HK-2 (cell line): ENCODE measurements around the gene UBAP2.
A peak's percentile ranks its signal among the peaks of the same experiment; 100 is the strongest.

Source experiments
- DNase-seq: peaks from one replicate; pipeline ENCODE4 v3.0.0-alpha.2; 2018; ENCODE audit not compliant: unreplicated experiment

The UBAP2 gene, protein sequence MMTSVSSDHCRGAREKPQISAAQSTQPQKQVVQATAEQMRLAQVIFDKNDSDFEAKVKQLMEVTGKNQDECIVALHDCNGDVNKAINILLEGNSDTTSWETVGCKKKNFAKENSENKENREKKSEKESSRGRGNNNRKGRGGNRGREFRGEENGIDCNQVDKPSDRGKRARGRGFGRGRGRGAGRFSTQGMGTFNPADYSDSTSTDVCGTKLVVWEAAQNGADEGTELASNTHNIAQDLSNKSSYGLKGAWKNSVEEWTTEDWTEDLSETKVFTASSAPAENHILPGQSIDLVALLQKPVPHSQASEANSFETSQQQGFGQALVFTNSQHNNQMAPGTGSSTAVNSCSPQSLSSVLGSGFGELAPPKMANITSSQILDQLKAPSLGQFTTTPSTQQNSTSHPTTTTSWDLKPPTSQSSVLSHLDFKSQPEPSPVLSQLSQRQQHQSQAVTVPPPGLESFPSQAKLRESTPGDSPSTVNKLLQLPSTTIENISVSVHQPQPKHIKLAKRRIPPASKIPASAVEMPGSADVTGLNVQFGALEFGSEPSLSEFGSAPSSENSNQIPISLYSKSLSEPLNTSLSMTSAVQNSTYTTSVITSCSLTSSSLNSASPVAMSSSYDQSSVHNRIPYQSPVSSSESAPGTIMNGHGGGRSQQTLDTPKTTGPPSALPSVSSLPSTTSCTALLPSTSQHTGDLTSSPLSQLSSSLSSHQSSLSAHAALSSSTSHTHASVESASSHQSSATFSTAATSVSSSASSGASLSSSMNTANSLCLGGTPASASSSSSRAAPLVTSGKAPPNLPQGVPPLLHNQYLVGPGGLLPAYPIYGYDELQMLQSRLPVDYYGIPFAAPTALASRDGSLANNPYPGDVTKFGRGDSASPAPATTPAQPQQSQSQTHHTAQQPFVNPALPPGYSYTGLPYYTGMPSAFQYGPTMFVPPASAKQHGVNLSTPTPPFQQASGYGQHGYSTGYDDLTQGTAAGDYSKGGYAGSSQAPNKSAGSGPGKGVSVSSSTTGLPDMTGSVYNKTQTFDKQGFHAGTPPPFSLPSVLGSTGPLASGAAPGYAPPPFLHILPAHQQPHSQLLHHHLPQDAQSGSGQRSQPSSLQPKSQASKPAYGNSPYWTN

DNA sequence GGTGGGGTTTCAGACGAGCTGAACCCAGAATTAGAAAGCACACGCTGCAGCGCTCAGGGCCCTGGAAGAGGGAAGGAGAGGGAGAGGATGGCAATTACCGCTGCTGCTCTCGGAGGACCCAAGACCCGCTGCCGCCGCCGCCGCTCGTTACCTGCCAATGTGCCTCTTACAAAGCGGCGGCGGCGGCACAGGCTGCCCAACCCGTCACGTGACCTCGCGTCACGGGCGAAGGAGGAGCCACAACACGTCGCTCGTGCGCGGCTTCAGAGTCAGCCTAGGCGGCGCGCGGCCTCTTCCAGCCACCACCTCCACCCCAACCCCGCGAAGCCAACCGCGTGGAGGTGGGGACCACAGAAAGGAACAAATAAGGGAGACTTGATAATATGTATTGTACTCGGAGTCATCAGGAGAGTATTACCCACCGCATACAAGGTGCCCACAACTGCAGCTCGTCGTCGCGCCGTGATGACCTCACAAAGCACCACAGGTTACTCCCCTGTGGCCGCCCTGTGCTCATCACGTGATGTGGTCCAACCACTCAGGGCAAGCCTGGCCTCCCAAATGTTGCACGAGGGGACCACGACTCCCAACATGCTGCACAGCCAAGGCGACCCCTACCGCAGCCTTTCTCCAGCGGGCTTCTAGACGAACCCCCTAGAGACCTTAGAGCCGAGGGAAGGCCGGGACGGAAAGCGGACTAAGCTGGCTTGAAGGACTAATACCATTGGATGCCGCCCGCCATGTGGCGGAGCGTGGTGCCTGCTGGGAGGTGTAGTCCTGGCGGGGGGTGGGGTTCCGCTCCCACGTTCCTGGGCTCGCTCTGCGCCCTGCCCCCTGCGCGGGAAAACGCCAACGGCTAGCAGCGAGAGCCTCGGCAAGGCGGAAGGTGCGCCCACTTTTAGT lies at the start of gene UBAP2:
UBAP2 (minus strand) TSS at position 161 of the 903 bp plus-strand sequence. CDS start 31,739 bp downstream, outside the sequence.
- DNase-seq, result peak; percentile 91

DNA sequence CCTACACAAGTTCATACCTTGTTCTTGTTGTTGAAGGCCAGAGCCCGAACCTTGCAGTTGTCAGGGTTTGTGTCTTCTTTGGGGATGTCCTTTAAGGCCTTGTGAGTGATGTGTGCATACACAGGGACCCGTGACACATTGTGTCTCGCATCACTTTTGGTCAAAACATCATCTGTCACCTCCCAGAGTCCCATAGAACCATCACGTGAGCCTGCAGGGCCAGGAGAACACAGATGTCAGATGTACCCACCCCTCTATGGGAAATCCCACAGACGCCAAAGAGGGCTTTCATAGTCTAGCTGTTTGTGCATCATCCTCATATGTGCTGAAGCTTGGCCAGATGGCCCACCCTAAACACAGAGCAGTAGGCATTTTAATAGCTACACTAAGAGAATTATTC lies 49.6 kb upstream of the UBAP2 start:
- DNase-seq, result no peak

DNA sequence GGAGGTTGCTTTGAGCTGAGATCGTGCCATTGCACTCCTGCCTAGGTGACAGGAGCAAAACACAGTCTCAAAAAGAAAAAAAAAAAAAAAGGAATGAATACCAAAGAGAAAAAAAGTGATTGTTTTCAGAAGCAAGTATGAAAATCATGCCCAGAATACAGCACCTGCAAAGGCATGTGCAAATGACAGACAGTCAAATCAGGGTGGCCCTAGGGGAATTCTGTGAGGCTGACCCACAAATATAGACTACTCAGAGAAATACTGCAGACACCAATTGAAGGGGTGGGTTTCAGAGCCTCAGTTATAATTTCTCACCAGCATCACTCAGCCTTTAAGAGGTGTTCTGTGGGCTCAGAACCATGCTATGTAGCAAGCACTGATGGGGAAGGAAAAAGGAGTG lies 49.2 kb upstream of the UBAP2 start:
- no peak for DNase-seq

DNA sequence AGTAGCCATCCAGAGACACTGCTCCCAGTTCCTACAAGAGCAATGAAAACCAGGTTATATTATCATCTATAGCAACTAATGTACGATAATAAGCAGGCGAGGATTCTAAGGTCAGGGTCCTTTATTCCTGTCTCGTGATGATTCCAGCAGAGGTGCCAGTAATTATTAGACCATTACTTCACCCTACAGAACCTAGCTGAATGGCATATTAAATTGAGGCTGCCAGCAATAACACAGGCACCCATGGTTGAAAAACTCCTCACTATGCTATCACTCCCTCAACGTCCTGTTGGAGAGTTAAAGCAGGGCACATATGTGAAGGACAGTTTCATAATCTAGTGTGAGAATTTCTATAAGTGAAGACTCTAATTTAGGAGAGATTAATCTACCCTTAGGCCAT lies 48.1 kb upstream of the UBAP2 start:
- DNase-seq, result no peak

DNA sequence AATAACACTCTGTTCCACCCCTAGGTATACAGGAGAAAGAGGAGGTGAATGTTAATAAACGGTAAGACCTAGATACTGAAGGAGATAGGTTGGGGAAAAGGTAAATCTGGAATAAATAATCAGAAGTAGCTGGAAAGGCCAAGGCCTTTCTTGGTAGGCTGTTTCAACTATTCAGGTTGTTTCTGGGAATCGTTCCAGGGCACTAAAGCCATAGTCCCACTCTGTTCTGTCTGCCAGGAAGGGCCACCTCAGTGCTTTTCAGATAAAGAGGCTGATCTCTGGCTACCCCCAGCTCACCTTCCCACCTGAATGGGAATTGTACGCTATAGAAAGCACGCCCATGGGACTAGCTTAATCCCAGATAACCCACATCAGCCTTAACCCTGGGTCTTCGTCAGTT lies 44.9 kb upstream of the UBAP2 start:
- DNase-seq, result no peak

DNA sequence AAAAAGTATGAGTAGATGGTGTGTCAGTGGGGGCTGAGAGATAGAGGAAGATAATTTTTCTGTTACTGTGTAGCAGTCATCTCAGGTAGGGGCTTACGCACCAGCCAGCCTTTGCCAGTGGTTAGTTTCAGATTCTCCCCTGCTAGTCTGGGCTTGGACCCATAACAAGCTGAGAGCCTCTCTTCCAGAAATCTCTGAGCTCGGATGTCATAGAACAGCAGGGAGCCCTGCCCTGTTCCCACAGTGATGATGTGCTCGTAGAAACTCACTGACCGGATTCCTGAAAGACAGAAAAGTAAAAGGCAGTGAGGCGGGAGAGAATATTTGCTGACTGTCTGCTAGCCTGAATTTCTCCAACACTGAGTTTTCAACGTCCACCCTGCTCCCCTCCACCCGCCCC lies 40.6 kb upstream of the UBAP2 start:
- no peak for DNase-seq

DNA sequence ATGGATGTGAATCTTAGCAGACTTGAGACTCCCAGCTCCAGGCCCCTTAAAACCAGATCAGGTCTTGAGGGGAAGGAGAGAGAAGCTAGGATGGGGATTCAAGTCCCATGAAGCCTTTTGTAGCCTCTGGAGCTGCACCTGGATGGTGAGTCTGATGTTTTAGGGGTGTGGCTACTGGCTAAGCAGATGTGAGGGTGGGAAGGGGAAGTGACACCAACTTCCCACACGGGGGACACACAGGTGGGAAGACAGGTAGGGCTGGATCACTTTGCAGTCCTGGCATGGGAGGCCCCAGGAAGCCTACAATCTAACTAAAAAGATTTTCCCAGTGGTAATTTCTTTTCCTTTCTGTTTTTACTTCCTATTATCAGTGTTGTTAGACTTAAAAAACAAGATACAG lies 38.7 kb upstream of the UBAP2 start:
- DNase-seq, result no peak

DNA sequence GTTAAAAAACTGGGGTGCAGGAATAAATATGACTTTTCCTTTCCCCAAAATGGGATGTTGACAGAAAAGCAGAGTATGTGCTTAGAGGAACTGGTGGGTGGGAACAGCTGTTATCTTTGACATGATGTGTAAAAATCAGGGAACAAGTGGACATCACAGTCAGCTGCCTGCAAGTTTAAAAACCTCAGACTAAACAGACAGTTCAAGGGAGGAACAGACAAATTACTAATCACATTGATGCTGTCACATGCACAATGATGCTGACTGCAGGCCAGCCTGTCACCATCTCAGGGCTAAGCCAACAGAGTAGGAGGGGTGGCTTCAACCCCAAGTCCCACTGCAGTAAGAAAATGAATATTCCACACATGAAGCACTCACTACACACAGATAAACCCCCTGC lies 38.2 kb upstream of the UBAP2 start:
- DNase-seq, result no peak

DNA sequence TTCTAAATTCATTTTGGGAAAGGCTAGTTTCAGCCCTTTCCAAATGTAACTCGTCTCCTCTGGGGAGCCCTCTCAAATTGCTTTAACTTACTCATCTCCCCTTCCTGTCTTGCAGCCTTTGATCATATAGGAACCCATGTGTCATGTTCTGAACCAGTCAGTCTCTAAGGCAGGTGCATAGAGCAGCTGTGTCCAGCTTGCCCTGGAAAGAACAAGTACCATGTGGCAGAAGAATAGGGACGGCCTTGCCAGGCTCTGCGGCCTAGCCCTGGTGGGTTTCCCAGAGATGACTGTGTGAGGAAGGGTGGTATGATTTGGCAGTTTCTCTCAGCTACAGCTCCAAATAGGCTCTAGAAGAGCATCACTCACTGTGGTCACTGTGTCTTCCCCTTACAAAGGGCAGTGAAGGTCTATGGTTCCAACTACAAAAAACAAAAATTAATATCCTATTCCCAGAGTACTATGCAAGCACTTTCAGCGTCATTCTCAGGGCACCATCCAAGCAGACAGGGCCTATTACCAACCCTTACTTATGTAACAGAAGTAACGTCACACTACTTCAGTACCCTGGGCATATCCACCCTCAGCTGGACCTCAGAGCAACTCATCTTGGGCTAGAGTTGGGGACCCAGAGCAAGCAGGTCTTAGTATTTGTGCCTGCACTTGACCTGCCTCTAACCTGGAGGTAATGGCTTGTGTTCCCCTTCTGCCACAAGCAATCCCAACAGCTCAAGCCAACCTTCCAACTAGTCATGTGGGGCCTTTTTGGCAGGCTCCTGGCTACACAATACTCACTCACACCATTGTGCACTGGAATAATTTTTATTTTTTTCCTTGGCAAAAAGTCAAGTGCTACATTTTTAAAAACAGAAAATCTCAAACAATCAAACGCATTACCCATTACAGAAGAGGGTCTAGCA lies 37.2 kb upstream of the UBAP2 start:
- no peak for DNase-seq

DNA sequence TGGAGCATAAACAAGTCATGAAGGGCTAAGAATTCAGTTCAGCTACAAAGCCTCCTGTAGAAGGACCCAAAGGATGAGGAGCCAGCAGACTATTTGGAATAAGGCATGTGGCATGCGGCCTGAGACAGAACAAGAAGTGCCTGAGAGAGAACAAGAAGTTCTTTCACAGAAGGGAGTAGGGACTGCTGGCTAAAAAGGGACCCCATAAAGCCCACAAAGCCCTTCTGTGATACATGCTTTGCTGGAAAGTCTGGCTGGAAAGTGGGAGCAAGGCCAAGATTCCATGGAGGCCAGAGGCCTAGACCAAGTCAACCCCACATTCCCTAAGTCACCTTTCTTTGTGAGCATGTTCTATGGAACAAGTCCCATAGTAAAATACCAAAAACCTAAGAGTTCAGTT lies 35.9 kb upstream of the UBAP2 start:
- DNase-seq, result no peak

DNA sequence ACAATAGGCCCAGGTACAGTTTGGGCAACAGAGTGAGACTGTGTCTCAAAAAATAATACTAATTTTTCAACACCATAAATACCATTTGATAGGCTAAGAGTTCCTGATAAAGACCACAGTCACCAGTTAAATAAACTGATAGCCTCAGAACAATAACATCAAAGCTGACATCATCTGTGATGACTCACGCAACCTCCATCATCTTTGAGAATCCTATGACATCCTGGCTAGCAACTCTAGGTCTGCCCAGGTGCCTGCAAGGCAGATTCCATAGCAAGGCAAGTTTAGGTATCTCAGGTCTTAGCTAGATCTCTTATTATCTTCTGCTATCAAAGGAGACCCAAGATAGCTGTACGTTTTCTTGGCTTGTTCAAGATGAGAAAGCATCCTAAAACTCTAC lies 30.5 kb upstream of the UBAP2 start:
- no peak for DNase-seq

DNA sequence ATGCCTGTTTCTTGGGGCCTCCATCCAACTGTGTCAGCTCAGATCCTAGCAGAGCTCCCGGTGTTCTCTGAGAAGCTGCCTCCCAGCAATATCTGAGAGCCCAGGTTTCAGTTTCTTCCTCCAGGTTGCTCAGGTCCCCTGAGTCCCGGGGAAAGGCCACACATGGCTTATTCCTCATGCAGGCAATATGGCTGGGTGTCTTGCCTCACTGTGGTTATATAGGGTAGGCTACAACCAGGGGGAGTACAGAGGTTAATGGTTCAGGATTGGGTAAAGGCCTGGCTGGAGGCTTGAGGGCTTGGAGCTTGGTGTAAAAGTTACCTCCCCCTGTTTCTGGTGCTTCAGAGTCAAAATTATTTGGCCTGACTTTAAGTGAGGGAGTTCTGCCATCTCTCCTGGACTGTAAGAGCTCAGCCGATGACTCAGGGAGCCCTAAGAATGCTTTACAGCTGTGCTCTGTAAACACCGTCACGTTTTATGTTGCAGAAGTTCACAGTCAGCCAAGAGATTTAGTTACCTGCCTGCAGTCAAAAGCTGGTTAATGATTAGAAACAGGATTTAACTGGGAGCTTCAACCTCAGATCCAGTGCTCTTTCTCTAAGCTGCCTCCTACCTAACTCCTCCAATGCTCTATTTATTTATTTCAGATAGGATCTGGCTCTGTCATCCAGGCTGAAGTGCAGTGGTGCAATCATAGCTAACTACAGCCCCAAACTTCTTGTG lies 24.3 kb upstream of the UBAP2 start:
- peak; percentile 30 for DNase-seq

DNA sequence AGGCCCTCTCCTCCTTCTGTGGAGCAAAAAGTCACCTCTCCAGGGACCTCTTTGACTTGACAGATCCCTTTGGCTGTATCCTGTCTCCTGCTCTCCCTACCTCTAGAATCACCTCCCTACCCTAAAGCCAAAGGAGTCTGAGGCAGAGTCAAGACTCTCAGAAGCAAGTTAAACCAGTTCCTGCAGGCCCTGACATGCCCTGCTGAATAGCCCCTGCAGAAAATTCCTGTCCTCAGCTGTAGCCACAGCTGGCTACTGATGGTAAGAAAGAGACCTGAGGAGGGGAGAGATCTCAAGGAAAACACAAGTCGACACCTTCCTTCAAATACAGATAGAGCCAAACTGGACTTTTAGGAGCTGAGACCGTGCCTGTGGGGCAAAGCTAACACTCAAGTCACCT lies 23.7 kb upstream of the UBAP2 start:
- DNase-seq, result no peak

DNA sequence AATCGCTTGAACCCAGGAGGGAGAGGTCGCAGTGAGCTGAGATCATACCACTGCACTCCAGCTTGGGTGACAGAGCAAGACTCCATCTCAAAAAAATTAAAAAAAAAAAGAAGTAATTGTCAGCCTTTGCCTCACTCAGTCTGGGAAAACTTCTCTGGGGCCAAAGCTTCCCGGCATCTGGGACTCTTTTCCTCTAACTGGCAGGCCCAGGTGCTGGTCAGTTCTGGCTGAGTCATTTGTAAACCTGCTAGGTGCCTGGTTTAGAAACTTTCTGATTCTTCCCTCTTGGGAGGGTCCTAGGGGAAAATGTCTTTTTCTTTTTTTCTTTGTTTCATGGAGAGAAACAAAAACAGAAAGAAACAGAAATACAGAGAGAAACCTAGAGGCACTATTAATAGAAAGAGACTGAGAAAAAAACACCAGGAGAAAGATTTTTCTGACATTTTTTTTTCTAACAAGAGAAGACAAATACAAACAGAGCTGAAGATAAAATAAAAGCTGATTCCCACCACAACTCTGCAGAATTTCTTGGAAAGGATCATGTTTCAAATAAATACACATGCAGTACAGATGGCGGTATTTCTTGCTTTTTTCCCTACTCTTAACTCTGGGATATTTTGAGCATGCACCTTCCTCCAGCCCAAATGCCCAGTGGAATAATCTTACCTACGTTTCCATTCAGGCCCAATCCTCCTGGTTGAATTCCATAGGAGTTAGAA lies 22.1 kb upstream of the UBAP2 start:
- DNase-seq, result no peak

DNA sequence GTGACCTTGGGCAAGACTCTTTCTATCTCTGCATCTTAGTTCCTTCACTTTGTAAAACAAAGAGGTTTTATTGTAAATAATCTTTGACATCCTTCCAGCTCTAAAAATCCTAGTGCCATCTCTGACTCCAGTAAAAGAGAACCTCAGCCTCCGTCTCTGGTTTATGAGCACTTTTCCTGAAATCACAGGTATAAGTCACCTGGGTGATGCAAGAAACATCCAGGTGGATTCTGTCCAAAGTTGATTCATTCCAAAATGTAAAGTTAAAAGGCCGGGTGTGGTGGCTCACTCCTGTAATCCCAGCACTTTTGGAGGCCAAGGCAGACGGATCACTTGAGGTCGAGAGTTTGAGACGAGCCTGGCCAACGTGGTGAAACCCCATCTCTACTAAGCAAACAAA lies 21.1 kb upstream of the UBAP2 start:
- DNase-seq, result no peak

DNA sequence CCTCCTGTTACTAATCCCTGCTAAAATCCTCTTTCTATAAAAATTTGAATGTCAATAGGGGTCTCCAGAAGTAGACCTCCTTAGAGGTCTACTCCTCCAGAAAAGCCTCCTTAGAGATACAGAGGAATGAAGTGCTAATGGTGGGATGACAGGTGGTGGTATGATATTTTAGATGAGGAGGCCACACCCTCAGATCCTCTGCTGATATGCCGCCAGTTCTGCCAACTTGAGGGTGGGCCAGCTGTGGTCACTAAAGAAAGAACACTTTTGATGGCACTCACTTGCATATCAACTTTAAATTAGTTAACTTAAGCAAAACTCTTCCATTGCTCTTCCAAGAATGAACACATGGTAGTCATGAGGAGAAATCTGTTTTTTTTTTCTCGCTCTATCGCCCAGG lies 16.9 kb upstream of the UBAP2 start:
- no peak for DNase-seq

DNA sequence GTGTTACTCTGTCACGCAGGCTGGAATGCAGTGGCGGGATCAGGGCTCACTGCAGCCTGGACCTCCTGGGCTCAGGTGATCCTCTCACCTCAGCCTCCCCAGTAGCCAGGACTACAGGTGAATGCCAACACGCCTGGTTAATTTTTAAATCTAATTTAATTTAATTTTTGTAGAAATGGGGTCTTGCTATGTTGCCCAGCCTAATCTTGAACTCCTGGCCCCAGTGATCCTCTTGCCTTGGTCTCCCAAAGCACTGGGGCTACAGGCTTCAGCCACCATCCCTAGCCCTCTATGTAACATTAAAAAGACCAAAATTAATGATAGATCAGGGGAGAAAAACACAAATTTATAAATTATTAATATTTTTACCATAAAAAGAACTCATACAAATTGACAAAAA lies 11.3 kb upstream of the UBAP2 start:
- no peak for DNase-seq

DNA sequence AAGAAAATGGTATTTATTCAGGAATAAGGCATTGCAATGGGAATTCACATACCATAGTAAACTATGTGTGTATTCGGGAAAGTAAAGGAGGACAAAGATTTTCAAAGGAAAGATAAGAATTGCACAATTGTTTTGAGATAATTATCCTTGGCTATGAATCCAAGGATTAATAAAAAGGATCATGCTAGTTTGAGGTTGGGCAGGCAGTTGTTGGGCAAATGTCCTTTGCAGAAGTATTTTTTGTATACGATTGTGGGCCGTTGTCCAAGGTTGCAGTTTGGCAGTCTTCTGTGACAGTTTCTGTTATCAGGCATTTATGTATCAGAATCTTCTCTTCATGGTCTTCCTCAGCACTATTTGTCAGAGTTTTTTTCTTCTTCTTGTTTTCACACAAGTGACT lies 10.6 kb upstream of the UBAP2 start:
- no peak for DNase-seq
